Stimulated activated CD4-positive, alpha-beta T cell treated with anti-CD3 and anti-CD28 coated beads, Interleukin-15, amount 100 ng/mL, for 48 hours (primary cell): ENCODE measurements around the gene PSKH1.

ENCODE experiments used
- DNase-seq, 2 donors: peaks; one replicate each; pipeline ENCODE4 v3.0.0-alpha.2; 2020; ENCODE audit warnings: low read depth in 2 of 2

PSKH1 gene

GRCh38 chr16:67865318-67865717, 27.7 kb upstream of the PSKH1 start:
- no peak for DNase-seq

- no peak for DNase-seq
Measured at GRCh38 chr16:67868290-67868689, 24.8 kb upstream of the PSKH1 start.

- no peak for DNase-seq
Measured at GRCh38 chr16:67869653-67870052, 23.4 kb upstream of the PSKH1 start.

DNA sequence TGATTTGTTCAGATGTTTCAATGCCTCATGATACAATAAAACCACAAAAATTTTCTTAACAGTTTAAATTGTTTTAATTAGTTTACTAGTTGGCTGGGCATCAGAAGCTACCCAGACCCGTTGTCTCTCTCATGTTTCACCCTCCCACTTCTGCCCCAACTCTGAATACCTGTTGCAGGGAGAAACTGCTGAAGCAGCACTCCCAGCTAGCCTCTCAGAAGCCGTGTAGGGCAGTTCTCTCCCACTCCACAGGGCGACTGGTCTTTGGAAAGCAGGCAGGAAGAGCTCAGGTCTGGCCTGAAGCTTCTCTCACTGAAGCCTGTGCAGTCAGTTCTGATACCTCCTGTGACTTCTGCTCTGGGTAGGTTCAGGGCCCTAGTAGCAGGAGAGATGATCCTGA, 21.8 kb upstream of the PSKH1 start:
- DNase-seq, result no peak

- no peak for DNase-seq
Measured at GRCh38 chr16:67872131-67872630, 20.9 kb upstream of the PSKH1 start.

- DNase-seq, result peak; percentile 70 to 85
Measured at GRCh38 chr16:67872631-67873434, 20.2 kb upstream of the PSKH1 start, which contains the start of gene EDC4. TSS of gene EDC4 (plus strand) at chr16:67873052. CDS start at chr16:67873262, 210 bp downstream.

- DNase-seq, result no peak
Measured at GRCh38 chr16:67873435-67874370, 19.4 kb upstream of the PSKH1 start.

GRCh38 chr16:67874372-67874771, 18.7 kb upstream of the PSKH1 start:
- DNase-seq, result no peak

GRCh38 chr16:67877064-67877463, 16.0 kb upstream of the PSKH1 start:
- no peak for DNase-seq

GRCh38 chr16:67878232-67878631, 14.8 kb upstream of the PSKH1 start:
- DNase-seq, result no peak

DNA sequence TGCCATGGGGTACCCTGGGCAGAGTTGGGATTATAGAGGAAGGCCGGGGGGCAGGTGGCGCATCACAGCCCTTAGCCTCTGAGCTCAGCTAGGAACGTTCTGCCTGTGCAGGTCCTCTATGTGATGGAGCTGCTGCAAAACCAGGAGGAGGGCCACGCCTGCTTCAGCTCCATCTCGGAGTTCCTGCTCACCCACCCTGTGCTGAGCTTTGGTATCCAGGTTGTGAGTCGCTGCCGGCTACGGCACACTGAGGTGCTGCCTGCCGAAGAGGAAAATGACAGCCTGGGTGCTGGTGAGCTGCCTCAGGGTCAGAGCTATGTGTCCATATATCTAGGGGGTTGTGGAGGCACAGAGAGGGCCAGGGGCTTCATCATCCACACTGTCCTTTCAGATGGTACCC, 14.2 kb upstream of the PSKH1 start:
- no peak for DNase-seq

DNA sequence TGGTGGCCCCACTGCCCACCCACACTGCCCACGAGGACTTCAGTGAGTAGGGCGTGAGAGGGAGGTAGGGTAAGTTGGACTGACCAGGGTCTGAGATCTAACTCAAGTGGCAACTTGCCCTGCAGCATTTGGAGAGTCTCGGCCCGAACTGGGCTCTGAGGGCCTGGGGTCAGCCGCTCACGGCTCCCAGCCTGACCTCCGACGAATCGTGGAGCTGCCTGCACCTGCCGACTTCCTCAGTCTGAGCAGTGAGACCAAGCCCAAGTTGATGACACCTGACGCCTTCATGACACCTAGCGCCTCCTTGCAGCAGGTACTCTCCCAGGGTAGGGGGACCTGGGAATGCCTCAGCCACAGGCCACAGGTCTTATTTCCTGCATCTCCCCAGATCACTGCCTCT, 13.6 kb upstream of the PSKH1 start:
- DNase-seq, result no peak

DNA sequence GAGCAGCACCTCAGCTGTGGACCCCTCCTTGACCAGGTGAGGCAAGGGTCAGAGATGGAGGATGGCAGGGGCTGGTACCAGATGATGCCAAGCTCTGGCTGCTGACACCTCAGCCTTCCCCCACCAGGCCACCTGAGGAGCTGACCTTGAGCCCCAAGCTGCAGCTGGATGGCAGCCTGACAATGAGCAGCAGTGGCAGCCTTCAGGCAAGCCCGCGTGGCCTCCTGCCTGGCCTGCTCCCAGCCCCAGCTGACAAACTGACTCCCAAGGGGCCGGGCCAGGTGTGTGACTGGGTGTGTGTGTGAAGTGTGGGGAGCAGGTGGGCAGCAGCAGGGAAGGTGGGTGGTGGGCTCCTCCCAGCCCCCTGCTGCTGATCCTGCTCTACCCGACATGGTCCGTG, 13.1 kb upstream of the PSKH1 start:
- DNase-seq, result no peak

DNA sequence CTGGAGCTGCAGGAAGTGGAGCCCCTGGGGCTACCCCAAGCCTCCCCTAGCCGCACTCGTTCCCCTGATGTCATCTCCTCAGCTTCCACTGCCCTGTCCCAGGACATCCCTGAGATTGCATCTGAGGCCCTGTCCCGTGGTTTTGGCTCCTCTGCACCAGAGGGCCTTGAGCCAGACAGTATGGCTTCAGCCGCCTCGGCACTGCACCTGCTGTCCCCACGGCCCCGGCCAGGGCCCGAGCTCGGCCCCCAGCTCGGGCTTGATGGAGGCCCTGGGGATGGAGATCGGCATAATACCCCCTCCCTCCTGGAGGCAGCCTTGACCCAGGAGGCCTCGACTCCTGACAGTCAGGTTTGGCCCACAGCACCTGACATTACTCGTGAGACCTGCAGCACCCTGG, 12.5 kb upstream of the PSKH1 start:
- no peak for DNase-seq

DNA sequence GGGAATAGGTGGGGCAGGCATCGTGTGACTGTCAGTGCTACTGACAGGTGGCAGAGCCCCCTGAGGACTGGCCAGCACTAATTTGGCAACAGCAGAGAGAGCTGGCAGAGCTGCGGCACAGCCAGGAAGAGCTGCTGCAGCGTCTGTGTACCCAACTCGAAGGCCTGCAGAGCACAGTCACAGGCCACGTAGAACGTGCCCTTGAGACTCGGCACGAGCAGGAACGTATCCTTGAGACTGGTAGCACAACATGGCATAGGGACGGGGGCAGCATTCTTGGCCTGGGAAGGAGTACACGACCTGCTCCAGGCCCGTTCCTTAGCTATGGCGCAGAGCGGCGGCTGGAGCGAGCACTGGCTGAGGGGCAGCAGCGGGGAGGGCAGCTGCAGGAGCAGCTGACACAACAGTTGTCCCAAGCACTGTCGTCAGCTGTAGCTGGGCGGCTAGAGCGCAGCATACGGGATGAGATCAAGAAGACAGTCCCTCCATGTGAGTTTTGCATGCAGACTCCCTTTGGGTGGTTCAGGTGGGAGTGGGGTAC, 11.4 kb upstream of the PSKH1 start:
- no peak for DNase-seq

DNA sequence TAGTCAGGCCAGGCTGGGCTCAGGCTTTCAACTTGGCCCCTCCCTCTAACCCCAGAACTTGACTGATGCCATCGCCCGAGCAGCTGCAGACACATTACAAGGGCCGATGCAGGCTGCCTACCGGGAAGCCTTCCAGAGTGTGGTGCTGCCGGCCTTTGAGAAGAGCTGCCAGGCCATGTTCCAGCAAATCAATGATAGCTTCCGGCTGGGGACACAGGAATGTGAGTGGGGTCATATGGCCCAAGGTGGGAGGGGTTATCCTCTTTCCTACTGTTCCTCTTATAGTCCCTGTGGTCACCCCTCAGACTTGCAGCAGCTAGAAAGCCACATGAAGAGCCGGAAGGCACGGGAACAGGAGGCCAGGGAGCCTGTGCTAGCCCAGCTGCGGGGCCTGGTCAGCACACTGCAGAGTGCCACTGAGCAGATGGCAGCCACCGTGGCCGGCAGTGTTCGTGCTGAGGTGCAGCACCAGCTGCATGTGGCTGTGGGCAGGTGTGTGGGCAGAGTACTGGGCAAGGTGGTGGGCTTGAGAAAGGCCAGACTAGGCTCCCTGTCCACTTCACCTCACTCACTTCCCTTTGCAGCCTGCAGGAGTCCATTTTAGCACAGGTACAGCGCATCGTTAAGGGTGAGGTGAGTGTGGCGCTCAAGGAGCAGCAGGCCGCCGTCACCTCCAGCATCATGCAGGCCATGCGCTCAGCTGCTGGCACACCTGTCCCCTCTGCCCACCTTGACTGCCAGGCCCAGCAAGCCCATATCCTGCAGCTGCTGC, 10.5 kb upstream of the PSKH1 start:
- DNase-seq, result no peak

GRCh38 chr16:67883146-67883871, 9.7 kb upstream of the PSKH1 start:
- DNase-seq, result no peak

DNA sequence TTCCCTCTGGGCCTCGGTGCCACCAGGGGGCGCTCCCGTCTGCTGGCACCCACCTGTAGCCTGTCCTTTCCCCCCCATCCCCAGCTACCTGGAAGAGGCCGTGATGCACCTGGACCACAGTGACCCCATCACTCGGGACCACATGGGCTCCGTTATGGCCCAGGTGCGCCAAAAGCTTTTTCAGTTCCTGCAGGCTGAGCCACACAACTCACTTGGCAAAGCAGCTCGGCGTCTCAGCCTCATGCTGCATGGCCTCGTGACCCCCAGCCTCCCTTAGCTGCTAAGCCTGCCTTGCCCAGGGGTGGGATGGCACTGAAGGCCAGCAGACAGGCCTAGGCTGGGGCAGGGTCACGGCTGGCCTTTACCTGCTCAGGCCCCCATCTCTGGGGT, 9.2 kb upstream of the PSKH1 start:
- peak; percentile 32 to 61 for DNase-seq

- DNase-seq, result no peak
Measured at GRCh38 chr16:67884684-67885083, 8.4 kb upstream of the PSKH1 start, which contains the start of gene NRN1L. TSS of gene NRN1L (plus strand) at chr16:67884885. CDS start at chr16:67884904, 19 bp downstream.

DNA sequence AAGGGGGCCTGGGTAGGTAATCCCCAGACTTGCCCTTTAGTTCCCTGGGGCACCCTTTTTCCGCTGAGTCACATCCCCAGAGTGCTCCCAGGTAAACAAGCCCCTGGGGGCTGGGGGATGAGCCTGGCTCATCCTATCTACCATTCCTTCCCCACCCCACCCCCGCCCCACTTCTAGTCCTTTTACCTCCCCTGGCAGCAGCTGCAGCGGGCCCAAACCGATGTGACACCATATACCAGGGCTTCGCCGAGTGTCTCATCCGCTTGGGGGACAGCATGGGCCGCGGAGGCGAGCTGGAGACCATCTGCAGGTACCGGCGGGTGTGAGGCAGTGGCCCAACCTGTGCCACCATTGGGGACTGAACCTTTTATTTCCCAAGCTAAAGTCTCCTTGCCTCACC, 7.5 kb upstream of the PSKH1 start:
- no peak for DNase-seq

- no peak for DNase-seq
Measured at GRCh38 chr16:67885976-67886375, 7.1 kb upstream of the PSKH1 start.
